ENCODE measurements around the gene TSPAN10. TPM values are rescaled to one million over a fixed set of nuclear protein-coding genes. Genes with fewer than 3 reads are reported as not detected.

Gene TSPAN10
- total RNA-seq, 2 experiments from 2014 or later, result 0.75 to 0.89 TPM

Small RNA genes lying within 50 kb of the gene (microRNA-seq; reads per million reads assigned to microRNA genes)
- gene MIR6786 (ENCODE audit: borderline microRNAs expressed, borderline replicate concordance), result 1.5 reads per million

Other genes starting within 250 kb of the TSPAN10 start
- gene BAHCC1, start 241.7 kb upstream of the TSPAN10 start, total RNA-seq, result not detected
- gene ACTG1, start 124.4 kb upstream of the TSPAN10 start, total RNA-seq, result 1,000 to 10,000 TPM; 4,611 to 5,328 TPM
- under 1 TPM; 0.22 to 0.33 TPM for gene FSCN2, start 108.8 kb upstream of the TSPAN10 start, total RNA-seq
- gene FAAP100, start 84.8 kb upstream of the TSPAN10 start, total RNA-seq, result 10 to 100 TPM; 30.8 to 42.1 TPM
- gene NPLOC4, start 84 bp upstream of the TSPAN10 start, total RNA-seq, result 10 to 100 TPM; 91.3 to 98.2 TPM
- gene PDE6G, start 19.3 kb downstream of the TSPAN10 start, total RNA-seq, result 10 to 100 TPM; 19.8 to 24.7 TPM
- 10 to 100 TPM; 43.6 to 49.9 TPM for gene OXLD1, start 29.4 kb downstream of the TSPAN10 start, total RNA-seq
- gene CCDC137, start 29.5 kb downstream of the TSPAN10 start, total RNA-seq, result 10 to 100 TPM; 30.2 to 33.8 TPM
- 10 to 100 TPM; 35.4 to 42.1 TPM for gene ARL16, start 46.6 kb downstream of the TSPAN10 start, total RNA-seq
- 100 to 1,000 TPM; 121 to 128 TPM for gene HGS, start 46.8 kb downstream of the TSPAN10 start, total RNA-seq
- 10 to 100 TPM; 52.7 to 62.3 TPM for gene MRPL12, start 66.2 kb downstream of the TSPAN10 start, total RNA-seq
- 10 to 100 TPM; 29.2 to 32.4 TPM for gene SLC25A10, start 75.1 kb downstream of the TSPAN10 start, total RNA-seq
- not detected for gene GCGR, start 167.0 kb downstream of the TSPAN10 start, total RNA-seq
- gene MCRIP1, start 196.1 kb downstream of the TSPAN10 start, total RNA-seq, result 10 to 100 TPM; 45.7 to 47.8 TPM
- not detected for gene PPP1R27, start 197.9 kb downstream of the TSPAN10 start, total RNA-seq
- gene P4HB, start 223.3 kb downstream of the TSPAN10 start, total RNA-seq, result 100 to 1,000 TPM; 420 to 499 TPM
- gene ARHGDIA, start 234.1 kb downstream of the TSPAN10 start, total RNA-seq, result 100 to 1,000 TPM; 654 to 714 TPM

Data from activated CD4-positive, alpha-beta T cell treated with anti-CD3 and anti-CD28 coated beads, Interleukin-2, amount 10 ng/mL, durations not matched to agents 7 days and 5 days (primary cell).